Measurements from ENCODE around the gene IL16.

DNA sequence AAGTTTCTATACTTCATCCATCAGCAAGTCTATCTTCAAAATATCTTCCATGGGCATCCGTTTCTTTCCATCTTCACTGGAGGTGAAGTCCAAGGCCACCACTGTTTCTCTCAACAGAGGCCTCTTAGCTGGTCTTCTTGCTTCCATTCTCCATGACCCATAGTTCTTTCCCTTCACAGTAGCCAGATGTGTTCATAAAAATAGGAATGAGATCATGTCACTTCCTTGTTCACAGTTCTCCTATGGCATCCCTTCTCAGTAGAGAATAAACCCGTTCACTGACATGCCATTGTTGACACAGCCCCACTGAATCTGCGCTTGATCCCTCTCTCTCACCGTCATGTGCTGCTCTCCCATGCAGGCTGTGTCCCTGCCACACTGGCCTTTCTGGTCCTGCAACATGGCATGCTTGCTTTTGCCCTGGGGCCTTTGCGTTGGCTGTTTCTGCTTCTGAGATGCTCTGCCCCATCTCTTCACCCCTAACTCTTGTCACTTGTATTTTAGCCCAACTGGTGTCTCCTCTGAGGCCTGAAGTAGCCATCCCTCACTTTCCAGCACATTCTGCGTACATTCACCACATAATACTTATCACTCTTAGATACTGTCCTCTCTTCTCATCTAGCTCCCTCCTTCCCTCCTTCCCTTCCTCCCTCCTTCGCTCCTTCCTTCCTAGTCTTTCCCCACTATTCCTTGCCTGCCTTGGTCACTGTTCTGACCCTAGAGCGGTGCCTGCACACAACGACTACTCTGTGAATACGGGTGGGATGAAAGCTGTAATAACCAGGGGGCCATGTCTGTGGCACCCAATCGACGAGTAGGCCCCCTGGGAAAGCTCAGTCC is 85.3 kb downstream of the IL16 start:
- TF ChIP-seq, protein P1, sequence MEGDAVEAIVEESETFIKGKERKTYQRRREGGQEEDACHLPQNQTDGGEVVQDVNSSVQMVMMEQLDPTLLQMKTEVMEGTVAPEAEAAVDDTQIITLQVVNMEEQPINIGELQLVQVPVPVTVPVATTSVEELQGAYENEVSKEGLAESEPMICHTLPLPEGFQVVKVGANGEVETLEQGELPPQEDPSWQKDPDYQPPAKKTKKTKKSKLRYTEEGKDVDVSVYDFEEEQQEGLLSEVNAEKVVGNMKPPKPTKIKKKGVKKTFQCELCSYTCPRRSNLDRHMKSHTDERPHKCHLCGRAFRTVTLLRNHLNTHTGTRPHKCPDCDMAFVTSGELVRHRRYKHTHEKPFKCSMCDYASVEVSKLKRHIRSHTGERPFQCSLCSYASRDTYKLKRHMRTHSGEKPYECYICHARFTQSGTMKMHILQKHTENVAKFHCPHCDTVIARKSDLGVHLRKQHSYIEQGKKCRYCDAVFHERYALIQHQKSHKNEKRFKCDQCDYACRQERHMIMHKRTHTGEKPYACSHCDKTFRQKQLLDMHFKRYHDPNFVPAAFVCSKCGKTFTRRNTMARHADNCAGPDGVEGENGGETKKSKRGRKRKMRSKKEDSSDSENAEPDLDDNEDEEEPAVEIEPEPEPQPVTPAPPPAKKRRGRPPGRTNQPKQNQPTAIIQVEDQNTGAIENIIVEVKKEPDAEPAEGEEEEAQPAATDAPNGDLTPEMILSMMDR (IDR thresholded peaks at IDR 0.05): no peak
- TF ChIP-seq POLR2AphosphoS5 (IDR thresholded peaks at IDR 0.05): no peak
- no peak for TF ChIP-seq POLR2A (IDR thresholded peaks at IDR 0.05)
- no peak for TF ChIP-seq EP300 (IDR thresholded peaks at IDR 0.05)
